Effector memory CD4-positive, alpha-beta T cell (primary cell): ENCODE measurements around the gene ARHGAP18.

Experiments used
- DNase-seq, 3 donors: peaks; one replicate each; pipeline ENCODE4 v3.0.0-alpha.2; 2020
- H3K27ac ChIP-seq: 2 replicates; pipeline ENCODE4 v1.7.0; 2013; ENCODE audit warnings: mild to moderate bottlenecking, low read length, moderate library complexity; ENCODE audit not compliant: insufficient read depth, poor library complexity, severe bottlenecking
- H3K27me3 ChIP-seq: replicated peaks from 2 replicates; pipeline ENCODE4 v1.7.0; 2013; ENCODE audit warnings: mild to moderate bottlenecking, low read length; ENCODE audit not compliant: insufficient read depth, control insufficient read depth, poor library complexity, severe bottlenecking
- H3K36me3 ChIP-seq: 2 replicates; pipeline ENCODE4 v1.7.0; 2013; ENCODE audit warnings: mild to moderate bottlenecking, low read length, moderate library complexity; ENCODE audit not compliant: control insufficient read depth, insufficient read depth
- H3K4me1 ChIP-seq: 2 replicates; pipeline ENCODE4 v1.7.0; 2013; ENCODE audit warnings: low read length, mild to moderate bottlenecking; ENCODE audit not compliant: control insufficient read depth, insufficient read depth, poor library complexity, severe bottlenecking
- H3K4me3 ChIP-seq: 2 replicates; pipeline ENCODE4 v1.7.0; 2013; ENCODE audit warnings: low read length, low read depth, mild to moderate bottlenecking; ENCODE audit not compliant: insufficient read depth, poor library complexity, severe bottlenecking
- H3K9me3 ChIP-seq: 2 replicates; pipeline ENCODE4 v1.7.0; 2013; ENCODE audit warnings: mild to moderate bottlenecking, low read length, moderate library complexity; ENCODE audit not compliant: control insufficient read depth

The ARHGAP18 gene

DNA sequence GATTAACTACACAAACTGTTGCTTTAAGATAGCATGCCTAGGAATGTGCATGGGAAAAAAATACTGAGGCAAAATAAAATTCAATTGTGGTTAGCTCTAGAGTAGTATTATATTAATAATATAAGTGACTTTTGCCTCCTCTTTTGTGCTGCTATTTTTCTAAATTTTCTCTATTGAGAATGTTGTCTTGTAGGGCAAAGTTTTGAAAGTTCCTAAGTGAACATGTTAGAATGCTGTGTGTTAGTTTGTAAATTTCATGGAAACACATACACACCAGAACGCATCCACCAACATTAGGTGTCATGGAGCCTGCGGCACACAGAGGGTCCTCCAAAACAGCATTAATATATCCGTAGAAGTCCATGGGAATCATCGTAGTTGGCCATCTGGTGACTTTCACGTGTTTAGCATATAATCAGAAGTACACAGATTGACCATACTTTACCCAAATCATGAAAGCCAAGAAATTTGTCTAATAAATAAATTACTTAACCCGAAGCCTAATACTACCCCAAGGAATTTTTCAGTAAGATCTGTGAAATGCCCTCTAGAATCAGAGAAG is 25.6 kb downstream of the ARHGAP18 start:
- H3K4me3 ChIP-seq = no peak overlapping the region
- no peaks in the 10 kb centered on the region for H3K36me3 ChIP-seq
- H3K27me3 ChIP-seq = no peaks in the 10 kb centered on the region
- no peak for DNase-seq
- H3K9me3 ChIP-seq = no peaks in the 10 kb centered on the region
- H3K27ac ChIP-seq = no peak overlapping the region
- peaks cover 38% of the 10 kb centered on the region for H3K4me1 ChIP-seq

DNA sequence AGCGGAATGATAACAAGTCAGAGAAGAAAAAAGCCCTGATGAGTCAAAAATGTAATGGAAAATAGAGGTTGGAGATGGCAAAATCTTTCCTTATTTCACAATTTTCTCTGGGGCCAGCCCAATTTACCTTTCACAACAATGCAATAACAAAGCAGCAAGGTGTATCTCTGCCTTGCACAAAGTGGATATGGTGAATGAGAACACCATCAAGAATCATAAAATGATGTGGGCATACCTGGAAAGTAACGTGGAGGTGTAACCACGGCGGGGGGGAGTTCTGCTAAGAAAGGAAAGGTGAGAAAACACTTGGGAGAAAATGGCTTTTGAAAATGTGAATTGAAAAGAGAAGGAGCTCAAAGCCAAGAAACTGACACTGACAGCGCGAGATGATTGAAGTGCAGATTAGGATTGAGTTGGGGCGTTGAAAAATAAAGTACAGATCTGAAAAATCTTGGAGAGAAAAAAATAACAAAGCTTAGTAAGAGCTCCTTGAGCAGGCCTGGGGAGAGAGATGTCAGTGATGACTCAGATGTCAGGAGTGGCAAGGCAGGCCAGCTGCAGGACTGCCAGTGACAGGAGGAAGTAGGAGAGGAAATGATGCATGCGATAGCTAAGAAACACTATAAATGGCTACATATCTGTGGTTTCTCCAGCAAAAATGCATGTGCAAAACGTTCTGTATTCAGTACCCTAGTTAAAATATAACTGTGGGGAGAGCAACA is 26.2 kb downstream of the ARHGAP18 start:
- Histone ChIP-seq H3K27me3 (no peaks in the 10 kb centered on the region), H3K9me3 (no peaks in the 10 kb centered on the region), H3K4me1 (peaks cover 38% of the 10 kb centered on the region), H3K4me3 (no peak overlapping the region), H3K27ac (no peak overlapping the region), H3K36me3 (no peaks in the 10 kb centered on the region)
- peak; percentile 50 to 67 (median 52) for DNase-seq

DNA sequence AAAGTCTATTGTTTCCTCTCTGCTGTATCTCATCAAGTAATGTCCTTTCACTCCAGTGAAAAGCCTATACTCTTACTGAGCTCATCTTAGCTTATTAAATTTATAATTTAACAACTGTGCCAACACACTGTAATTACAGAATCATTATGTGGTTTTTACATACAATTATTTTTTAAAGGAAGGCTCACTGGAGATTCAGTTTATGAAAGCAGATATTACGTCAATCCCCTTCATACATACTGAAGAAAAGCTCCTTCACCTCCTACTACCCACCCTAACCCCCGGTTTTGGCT is 28.1 kb downstream of the ARHGAP18 start:
- H3K27me3 ChIP-seq = no peaks in the 10 kb centered on the region

DNA sequence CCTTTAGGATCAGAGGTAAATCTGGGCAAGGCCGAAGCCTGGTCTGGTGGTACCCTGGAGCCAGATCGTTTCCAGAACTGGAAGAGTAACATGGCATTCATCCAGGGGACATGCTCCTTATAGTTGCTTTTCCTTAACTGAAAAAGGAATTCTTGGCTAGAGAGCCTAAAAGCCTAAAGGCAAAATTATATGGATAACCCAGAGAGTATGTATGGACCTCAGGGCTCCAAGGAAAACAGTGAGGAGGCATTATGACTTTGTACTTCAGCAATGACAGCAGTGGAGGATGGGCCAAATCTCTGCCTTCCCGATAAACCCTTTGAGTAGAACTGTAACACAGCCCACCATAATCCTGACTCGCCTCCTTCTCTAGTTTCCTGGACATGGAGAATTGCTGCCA is 29.3 kb downstream of the ARHGAP18 start:
- no peak for DNase-seq
- Histone ChIP-seq H3K9me3 (no peaks in the 10 kb centered on the region), H3K36me3 (no peaks in the 10 kb centered on the region), H3K27me3 (no peaks in the 10 kb centered on the region), H3K4me1 (peaks cover 19% of the 10 kb centered on the region), H3K4me3 (no peak overlapping the region), H3K27ac (no peak overlapping the region)

More for the DNA sequence above, 28.1 kb downstream of the ARHGAP18 start:
- Histone ChIP-seq H3K36me3 (no peaks in the 10 kb centered on the region), H3K27ac (no peak overlapping the region), H3K4me3 (no peak overlapping the region), H3K9me3 (no peaks in the 10 kb centered on the region), H3K4me1 (peaks cover 29% of the 10 kb centered on the region)
- DNase-seq = no peak

DNA sequence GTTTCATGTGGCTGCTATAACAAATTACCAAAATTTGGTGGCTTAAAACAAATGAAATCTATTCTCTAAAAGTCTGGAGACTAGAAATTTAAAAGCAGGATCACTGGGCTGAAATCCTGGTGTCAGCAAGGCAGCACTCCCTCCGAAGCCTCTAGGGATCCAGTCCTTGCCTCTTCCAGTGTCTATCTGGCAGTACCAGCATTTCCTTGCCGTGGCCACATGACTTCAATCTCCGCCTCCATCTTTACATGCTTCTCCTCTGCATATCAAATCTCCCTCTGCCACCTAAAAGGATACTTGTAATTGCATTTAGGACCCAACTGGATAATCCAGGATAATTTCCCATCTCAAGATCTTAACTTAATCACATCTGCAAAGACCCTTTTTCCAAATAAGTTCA is 30.2 kb downstream of the ARHGAP18 start:
- peaks cover 12% of the 10 kb centered on the region for H3K4me1 ChIP-seq
- H3K27me3 ChIP-seq = no peaks in the 10 kb centered on the region
- DNase-seq = no peak
- H3K9me3 ChIP-seq = no peaks in the 10 kb centered on the region
- no peak overlapping the region for H3K27ac ChIP-seq
- no peak overlapping the region for H3K4me3 ChIP-seq
- no peaks in the 10 kb centered on the region for H3K36me3 ChIP-seq

DNA sequence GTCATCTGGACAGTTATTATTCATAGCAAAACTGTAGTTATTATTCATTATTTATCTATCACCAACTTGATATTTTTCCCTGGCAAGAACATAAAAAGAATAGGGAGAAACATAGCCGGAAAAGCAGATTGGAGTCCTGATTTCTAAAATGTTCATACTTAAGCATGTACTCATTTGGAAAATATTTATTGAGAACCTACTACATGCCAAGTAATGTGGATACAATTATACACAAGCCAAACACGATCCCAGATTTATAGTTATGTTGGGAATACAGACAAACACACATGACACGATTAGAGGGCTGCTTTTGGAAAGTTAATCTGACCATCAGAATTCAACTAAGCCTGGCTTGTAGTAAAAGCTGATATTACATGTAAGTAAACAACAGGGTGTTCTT is 30.7 kb downstream of the ARHGAP18 start:
- no peaks in the 10 kb centered on the region for H3K27me3 ChIP-seq
- DNase-seq = no peak
- H3K27ac ChIP-seq = no peak overlapping the region
- H3K4me3 ChIP-seq = no peak overlapping the region
- no peaks in the 10 kb centered on the region for H3K9me3 ChIP-seq
- H3K36me3 ChIP-seq = no peaks in the 10 kb centered on the region
- H3K4me1 ChIP-seq = peaks cover 7% of the 10 kb centered on the region

DNA sequence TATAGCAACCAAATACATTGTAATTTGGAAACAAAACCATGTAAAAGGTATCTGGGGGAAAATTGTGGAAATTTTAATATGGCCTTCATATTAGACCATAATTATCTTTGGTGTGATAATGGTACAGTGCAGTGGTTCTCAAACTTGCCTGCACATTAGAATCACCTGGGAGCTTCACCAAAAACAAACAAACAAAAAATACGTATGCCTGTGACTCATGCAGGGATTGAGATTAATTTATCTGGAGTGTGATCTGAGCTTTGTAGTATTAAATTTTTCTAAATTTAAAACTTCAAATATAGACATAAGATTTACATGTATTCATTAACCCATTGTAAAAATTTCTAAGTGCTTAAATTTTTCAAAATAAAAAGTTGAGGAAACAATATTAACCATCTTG is 31.5 kb downstream of the ARHGAP18 start:
- no peaks in the 10 kb centered on the region for H3K27me3 ChIP-seq
- no peaks in the 10 kb centered on the region for H3K9me3 ChIP-seq
- H3K4me3 ChIP-seq = no peak overlapping the region
- no peak for DNase-seq
- peaks cover 1% of the 10 kb centered on the region for H3K4me1 ChIP-seq
- no peak overlapping the region for H3K27ac ChIP-seq
- no peaks in the 10 kb centered on the region for H3K36me3 ChIP-seq

DNA sequence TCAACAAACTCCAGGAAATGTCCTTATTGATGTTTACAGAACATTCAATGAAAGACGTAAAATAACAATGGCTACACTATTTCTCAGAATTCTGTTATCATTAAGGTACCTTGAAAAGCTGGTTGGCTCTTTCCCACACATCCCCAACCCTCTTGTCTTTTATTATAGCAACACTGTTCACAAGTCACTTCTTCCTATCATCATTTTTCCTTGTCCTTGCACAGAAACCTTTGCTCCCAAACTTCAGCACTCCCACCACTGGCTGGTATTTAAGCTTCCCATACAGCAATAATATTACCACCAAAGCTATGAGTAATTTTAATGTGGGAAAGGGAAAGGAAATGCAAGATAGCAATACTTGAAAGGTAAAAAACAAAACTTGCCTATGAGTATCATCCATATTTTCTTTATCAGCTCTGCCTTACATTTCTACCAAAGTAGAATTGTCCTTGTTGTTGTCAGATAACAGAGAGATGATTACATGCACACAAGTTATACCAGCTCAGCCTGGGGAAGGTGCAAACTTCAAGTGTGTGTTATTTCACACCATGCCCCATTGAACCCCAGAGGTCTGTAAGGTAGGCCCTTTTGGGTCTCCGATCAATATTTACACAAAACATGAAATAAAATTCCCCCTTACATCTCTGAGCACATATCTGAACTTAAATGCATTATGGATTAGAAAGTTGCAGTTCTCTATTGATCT is 32.2 kb downstream of the ARHGAP18 start:
- no peaks in the 10 kb centered on the region for H3K36me3 ChIP-seq
- no peaks in the 10 kb centered on the region for H3K4me1 ChIP-seq
- H3K4me3 ChIP-seq = no peak overlapping the region
- H3K27ac ChIP-seq = no peak overlapping the region
- no peak for DNase-seq
- no peaks in the 10 kb centered on the region for H3K9me3 ChIP-seq
- no peaks in the 10 kb centered on the region for H3K27me3 ChIP-seq

DNA sequence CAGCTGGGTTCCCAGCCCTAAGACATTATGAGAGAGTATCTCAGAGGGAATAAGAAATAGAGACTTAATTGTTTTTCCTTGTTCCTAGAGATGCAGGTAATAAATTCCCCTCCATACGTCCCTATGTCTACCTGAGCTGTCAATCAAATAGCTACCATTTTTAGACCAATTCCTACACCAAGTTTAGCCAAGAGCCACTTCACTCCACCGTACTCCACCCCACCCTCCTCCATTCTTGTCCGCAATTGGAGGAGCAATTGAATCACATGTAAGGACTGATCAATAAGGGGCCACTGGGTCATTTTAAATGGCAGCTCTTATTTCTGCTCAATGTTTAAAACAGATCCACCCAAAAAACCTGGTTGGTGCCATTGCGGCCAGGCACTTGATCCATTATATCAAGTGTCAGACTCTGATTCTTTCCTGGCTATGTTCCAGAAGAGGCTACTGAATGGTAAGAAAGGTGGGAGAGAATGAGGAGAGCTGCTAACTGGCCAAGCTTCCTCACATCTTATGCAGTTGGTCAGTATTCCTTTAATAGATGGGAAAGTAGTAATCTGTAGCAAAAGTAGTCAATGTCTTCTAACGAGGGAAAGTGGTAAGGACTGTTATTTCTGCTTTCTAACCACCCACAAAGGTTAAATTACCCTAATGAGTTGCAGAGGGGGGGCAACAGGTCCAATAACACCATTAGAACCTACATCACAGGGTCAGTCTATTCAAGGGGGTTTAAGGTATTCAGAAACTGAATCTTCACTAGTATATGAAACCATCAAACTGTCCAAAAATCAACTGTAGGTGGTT is 34.1 kb downstream of the ARHGAP18 start:
- peaks cover 8% of the 10 kb centered on the region for H3K4me1 ChIP-seq
- H3K4me3 ChIP-seq = no peak overlapping the region
- H3K9me3 ChIP-seq = no peaks in the 10 kb centered on the region
- DNase-seq = no peak
- no peak overlapping the region for H3K27ac ChIP-seq
- no peaks in the 10 kb centered on the region for H3K27me3 ChIP-seq
- no peaks in the 10 kb centered on the region for H3K36me3 ChIP-seq

DNA sequence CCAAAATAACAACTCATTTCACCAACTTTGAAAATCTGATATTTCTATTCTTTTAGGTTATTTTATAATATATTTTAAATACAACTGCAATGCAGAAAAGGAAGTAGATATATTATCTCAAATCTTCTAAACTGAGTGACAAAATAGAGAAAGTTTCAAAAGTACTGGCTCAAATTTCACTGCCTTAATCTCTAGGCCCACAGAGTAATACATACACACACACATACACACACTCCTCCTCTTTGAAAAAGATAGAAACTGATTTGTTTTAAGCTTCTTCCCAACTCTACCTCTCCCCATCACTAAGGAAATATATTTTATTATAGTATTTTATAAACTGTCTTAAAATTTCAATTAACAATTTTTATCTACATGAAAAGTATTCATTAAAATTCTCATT is 36.2 kb downstream of the ARHGAP18 start:
- no peak for DNase-seq
- Histone ChIP-seq H3K4me3 (no peak overlapping the region), H3K27ac (no peak overlapping the region), H3K36me3 (no peaks in the 10 kb centered on the region), H3K27me3 (no peaks in the 10 kb centered on the region), H3K4me1 (peaks cover 8% of the 10 kb centered on the region), H3K9me3 (no peaks in the 10 kb centered on the region)
